GM21723 (cell line): ENCODE results near the gene RARG.
A peak's percentile ranks its signal among the peaks of the same experiment; 100 is the strongest.
"Not testable (repeated sequence)": the region's sequence is repeated elsewhere in the genome, so short reads cannot be mapped to it uniquely, and the experiment has no call there.

Experiments used
- ATAC-seq: cut with Tn5 transposase; IDR thresholded peaks from one replicate; pipeline ENCODE4 v1.9.1; 2021; ENCODE audit warnings: mild to moderate bottlenecking, moderate library complexity; ENCODE audit not compliant: unreplicated experiment

RARG gene

GRCh38 chr12:53193040-53193439 lies 39.0 kb downstream of the RARG start:
- no peak for ATAC-seq

DNA sequence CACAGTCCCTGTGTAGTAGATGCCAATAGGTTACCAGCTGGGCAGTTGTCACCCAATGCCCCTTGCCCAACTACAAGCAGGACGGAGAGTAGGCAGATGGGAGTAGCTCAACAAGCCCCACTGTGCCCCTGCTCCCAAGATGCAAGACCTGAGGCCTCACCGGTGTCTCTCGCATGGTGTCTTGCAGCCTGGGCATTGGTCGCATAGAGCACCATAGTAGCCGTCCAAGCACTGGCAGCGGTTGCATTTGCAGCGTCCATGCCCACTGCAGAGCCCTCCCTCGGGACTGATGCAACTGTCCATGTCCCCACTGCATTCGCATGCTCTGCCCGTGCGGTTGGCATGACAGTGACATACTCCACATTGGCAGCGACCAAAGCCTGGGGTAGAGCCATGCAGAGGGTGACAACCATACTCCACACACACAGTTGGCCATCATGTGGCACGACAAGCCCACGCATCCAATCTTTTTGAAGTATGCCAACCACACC lies 39.4 kb downstream of the RARG start:
- ATAC-seq = no peak

DNA sequence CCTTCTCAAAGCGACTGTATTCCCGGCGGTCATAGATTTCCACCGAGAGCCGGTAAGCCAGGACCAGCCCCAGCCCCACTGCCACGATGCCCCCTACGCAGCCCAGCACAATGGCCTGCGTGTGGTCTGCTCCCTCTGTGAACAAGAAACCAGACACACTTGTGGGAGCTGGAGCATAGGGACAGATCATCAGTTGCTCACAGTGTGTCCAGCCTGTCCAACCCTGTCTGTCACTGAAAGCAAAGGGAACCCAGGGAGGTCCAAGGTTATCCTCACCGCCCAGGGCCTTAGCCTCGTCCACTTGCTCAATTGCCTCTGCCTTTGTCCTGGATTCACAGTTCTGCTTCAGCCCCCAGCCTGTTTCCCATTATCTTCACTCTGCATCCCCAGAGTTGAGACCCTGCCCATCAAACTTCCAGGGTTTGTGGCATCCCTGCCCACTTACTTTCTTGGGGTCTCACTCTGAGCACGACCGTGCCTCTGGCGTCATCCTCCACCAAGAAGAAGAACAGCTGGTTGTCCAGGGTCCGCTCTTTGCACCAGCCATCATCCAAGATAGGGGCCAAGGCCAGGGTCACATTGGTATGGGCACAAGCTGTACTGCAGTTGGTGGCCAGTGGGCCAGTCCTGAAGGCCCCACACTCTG lies 40.0 kb downstream of the RARG start:
- no peak for ATAC-seq

DNA sequence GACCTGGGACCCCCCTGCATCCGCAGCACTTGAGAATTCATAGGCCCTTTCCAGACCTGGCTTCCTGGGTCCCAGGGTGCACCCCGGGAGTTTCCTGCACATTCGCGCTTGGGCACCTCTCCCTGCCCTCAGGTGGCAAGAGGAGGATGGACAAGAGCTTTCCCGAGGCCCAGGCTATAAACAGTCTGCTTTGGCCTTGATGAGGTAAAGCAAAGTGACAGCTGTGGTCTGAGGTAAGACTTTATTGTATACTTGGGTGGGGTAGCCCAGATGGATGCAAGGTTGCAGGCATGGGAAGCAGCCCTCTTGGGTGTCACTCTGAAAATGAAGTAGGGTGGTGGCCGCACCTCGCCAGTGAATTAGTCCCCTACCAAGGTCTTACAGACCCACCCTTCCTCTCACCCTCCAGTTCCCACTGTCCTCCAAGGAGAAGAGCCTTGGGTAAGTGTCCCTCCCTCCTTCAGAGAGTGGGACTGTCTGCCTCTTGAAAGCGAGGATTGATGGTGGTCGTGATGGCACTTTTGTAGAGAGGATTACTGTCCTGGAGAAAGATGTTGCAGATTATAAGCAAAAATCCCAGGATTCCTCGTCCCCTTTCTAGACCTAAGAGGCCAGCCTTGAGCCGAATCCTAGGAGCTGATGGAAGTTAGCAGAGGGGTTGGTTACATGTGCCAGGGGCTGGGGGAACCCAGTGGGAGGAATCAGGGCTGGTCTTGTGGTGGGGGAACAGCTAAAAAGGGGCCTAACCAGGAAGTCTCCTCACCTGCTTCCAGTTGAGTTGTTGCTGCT lies 40.7 kb downstream of the RARG start:
- no peak for ATAC-seq

- peak; percentile 53 for ATAC-seq
These were observed 41.8 kb downstream of the RARG start for GRCh38 chr12:53190108-53190729.

DNA sequence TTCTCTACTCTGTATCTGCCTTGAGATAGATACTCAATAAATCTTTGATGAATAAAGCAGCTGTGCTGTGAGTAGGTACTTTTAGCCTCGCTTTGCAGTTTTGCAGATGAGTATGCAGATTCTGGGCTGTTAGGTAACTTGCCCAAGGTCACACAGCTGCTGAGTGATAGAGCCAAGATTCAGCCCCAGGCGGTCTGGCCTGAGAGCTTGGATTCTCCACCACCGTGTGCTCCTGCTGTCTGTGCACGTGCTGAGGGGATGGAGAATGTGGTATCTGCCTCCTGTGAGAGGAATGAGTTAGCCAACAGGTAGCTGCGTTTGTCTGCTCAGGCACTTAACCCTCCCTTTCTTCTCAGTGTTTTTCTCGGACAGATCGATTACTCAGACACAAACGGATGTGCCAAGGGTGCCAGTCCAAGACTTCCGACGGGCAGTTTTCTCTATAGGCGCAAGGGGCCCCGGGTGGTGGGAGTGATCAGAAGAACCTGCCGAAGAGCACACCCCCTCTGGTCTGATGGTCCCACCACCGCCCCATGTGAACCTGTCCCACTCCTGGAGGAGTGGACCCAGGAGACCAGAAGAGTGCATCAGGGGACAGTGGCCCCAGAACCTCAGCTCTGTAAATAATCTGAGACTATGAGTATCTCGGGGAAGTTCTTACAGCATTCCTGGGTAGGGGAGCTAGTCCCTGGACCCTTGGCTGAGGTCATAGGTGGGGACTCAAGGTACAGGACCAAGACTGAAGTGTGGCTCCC lies 44.7 kb downstream of the RARG start:
- ATAC-seq = no peak

DNA sequence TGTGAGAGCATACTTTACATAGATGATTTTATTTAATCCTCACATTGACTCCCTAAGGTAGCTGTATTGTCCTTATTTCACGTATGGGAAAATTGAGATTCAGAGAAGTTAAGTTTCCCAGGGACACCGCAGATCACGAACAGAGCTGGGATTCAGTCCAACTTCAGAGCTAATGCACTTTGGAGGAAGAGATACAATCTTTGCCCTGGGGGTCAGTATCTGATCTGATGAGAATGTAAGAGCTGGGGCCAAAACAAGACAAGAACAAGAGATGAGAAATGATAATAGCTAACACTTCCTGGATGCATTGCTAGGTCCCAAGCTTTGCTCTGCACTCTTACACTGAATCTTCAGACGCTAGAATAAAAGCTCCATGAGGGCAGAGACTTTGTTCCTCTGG lies 45.3 kb downstream of the RARG start:
- ATAC-seq = no peak

DNA sequence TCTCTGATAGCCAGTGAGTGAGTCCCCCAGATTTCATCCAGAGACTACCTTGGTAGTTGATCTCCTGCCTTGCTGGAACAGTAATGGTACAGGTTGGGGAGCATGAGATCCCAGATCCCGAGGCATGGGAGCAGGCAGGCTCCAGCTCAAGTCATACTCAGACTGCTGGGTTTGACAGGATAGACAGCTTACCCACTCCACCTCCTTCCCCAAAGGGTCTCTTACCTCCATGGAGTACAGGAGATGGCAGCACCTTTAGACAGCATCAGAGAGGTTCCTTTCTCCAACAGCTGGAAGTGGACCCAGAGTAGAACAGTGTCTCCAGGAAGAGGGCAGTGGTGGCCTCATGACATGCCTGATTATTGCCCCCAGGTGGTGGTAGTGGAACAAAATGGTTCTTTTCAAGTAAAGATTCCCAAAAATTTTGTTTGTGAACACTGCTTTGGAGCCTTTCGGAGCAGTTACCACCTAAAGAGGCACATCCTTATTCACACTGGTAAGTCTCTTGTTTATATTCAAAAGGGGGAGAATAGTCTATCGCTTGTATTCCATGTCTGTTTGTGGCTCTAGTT lies 46.3 kb downstream of the RARG start:
- no peak for ATAC-seq

GRCh38 chr12:53184828-53185227 lies 47.2 kb downstream of the RARG start:
- ATAC-seq = no peak

GRCh38 chr12:53182903-53183302 lies 49.1 kb downstream of the RARG start:
- no peak for ATAC-seq

DNA sequence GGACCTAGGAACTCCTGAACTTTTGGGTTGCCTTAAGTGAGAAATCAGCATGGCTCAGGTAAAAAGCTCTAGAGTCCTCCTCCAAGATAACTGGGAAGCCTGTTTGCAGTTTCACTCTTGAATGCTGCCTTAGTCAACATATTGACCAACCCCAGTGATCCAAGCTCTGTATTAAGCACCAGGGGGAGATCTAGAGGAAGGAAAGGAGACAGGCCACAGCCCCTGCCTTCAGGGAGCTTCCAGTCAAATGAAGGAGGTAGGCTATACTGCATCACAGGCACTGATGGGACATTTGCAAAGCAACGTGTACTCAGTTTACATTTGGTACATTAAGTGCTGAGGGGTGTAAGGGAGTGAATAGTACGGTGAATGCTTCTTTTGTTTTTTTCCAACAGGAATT lies 50.1 kb downstream of the RARG start:
- ATAC-seq = no peak

GRCh38 chr12:53180931-53181645 lies 50.9 kb downstream of the RARG start:
- ATAC-seq = peak; percentile 64

- peak; percentile 95 for ATAC-seq
These were observed 51.6 kb downstream of the RARG start, which contains the start of the genes CSAD and ZNF740 for GRCh38 chr12:53180220-53180930. Gene CSAD (minus strand): TSS chr12:53180925. CDS start chr12:53173470, 7,455 bp downstream. Gene ZNF740 (plus strand): TSS chr12:53180722. CDS start chr12:53181984, 1,262 bp downstream.

GRCh38 chr12:53179687-53180219 lies 52.3 kb downstream of the RARG start:
- peak; percentile 7 for ATAC-seq

GRCh38 chr12:53178803-53179202 lies 53.2 kb downstream of the RARG start:
- not testable (repeated sequence) for ATAC-seq

GRCh38 chr12:53177447-53177846 lies 54.6 kb downstream of the RARG start:
- not testable (repeated sequence) for ATAC-seq

- no peak for ATAC-seq
These were observed 55.3 kb downstream of the RARG start for GRCh38 chr12:53176750-53177149.

- ATAC-seq = no peak
These were observed 57.0 kb downstream of the RARG start for GRCh38 chr12:53174881-53175491.
